ENCODE results near the gene PLCL1.

DNA sequence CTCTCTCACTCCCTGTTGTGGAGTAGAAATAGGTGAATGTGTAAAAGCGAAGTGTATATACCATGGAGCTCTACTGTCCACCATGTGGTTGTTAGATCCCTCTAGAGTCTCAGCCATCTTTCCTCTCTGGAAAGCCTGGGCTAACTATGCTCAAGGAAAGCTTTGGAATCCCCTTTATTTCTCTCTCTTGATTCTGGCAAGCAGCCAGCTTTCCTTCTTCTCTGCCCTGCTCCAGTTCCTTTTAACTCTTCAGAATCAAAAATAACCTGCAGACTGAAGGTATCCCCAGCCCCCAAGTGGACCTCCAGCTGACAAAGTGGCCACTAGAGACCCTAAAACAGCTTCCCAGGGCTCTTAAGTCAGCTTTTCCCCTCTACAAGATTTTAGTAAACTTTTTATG is 381.9 kb downstream of the PLCL1 start:
- TF ChIP-seq, protein P1, sequence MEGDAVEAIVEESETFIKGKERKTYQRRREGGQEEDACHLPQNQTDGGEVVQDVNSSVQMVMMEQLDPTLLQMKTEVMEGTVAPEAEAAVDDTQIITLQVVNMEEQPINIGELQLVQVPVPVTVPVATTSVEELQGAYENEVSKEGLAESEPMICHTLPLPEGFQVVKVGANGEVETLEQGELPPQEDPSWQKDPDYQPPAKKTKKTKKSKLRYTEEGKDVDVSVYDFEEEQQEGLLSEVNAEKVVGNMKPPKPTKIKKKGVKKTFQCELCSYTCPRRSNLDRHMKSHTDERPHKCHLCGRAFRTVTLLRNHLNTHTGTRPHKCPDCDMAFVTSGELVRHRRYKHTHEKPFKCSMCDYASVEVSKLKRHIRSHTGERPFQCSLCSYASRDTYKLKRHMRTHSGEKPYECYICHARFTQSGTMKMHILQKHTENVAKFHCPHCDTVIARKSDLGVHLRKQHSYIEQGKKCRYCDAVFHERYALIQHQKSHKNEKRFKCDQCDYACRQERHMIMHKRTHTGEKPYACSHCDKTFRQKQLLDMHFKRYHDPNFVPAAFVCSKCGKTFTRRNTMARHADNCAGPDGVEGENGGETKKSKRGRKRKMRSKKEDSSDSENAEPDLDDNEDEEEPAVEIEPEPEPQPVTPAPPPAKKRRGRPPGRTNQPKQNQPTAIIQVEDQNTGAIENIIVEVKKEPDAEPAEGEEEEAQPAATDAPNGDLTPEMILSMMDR (IDR thresholded peaks at IDR 0.05 in 8 of 11, conservative IDR thresholded peaks at IDR 0.05 in 3 of 11): no peak
- TF ChIP-seq POLR2AphosphoS5 (IDR thresholded peaks at IDR 0.05): no peak
